ENCODE results near the gene IKZF3. TPM values are rescaled to one million over a fixed set of nuclear protein-coding genes. Genes with fewer than 3 reads are reported as not detected.

The IKZF3 gene
- total RNA-seq, 2 donors from 2014 or later = 0.37 to 0.51 TPM

GRCh38 chr17:39774047-39774446 lies 90.1 kb downstream of the IKZF3 start:
- Histone ChIP-seq H3K9me3 (no peaks in the 10 kb centered on the region), H3K27ac (no peak overlapping the region), H3K36me3 (no peaks in the 10 kb centered on the region), H3K27me3 (peaks cover 1 to 4% of the 10 kb centered on the region in 2 donors), H3K4me3 (no peak overlapping the region), H3K4me1 (no peaks in the 10 kb centered on the region)
- DNase-seq (ENCODE audit: low spot score) = no peak
- TF ChIP-seq CTCF (IDR thresholded peaks at IDR 0.05) = no peak

DNA sequence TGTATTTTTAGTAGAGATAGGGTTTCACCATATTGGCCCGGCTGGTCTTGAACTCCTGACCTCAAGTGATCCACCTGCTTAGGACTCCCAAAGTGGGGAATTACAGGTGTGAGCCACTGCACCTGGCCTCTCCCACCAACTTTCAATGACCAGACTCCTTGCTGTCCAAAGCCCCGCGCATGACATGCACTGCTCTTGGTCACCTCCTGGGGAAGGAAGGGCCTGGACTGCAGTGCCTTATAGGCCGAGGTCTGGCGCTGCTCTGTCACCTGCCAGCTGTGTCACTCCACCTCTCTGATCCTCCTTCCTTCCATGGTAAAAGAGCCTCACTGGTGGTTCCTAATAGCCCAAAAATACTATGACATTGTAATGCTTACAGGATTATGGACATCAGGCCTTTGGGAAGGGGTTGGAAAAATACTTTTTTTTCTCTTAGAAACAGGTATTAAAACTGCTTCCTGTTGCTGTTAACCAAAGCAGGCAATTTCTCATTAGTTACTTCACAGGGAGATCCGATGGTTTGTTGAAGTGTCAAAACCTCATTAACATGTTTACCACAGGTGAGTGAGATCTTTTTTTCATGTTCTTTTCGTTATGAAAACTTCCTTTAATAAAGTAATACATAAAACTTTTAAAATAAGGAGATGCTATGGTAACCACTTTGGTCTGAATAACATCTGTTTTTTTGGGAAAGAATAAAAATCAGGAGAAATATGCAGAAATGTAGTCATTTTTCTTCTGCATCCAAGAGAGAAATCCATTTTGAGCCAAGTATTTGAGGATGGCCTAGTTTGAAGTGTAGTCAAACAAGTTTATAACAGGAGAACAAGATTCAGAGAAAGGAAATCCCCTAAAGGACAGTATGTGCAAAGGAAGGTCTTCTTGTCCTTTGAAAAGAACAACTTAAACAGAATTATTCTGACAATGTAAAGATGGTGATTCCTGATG lies 90.9 kb downstream of the IKZF3 start:
- DNase-seq (ENCODE audit: low spot score) = no peak
- Histone ChIP-seq H3K4me3 (no peak overlapping the region), H3K36me3 (no peaks in the 10 kb centered on the region), H3K27me3 (peaks cover 0 to 4% of the 10 kb centered on the region in 2 donors), H3K27ac (no peak overlapping the region), H3K4me1 (no peaks in the 10 kb centered on the region), H3K9me3 (no peaks in the 10 kb centered on the region)
- no peak for TF ChIP-seq CTCF (IDR thresholded peaks at IDR 0.05)

GRCh38 chr17:39772415-39772814 lies 91.7 kb downstream of the IKZF3 start:
- TF ChIP-seq CTCF (IDR thresholded peaks at IDR 0.05) = no peak
- DNase-seq (ENCODE audit: low spot score) = no peak
- H3K4me3 ChIP-seq = no peak overlapping the region
- H3K4me1 ChIP-seq = no peaks in the 10 kb centered on the region
- no peak overlapping the region for H3K27ac ChIP-seq
- no peaks in the 10 kb centered on the region for H3K9me3 ChIP-seq
- peaks cover 0 to 4% of the 10 kb centered on the region in 2 donors for H3K27me3 ChIP-seq
- H3K36me3 ChIP-seq = no peaks in the 10 kb centered on the region

DNA sequence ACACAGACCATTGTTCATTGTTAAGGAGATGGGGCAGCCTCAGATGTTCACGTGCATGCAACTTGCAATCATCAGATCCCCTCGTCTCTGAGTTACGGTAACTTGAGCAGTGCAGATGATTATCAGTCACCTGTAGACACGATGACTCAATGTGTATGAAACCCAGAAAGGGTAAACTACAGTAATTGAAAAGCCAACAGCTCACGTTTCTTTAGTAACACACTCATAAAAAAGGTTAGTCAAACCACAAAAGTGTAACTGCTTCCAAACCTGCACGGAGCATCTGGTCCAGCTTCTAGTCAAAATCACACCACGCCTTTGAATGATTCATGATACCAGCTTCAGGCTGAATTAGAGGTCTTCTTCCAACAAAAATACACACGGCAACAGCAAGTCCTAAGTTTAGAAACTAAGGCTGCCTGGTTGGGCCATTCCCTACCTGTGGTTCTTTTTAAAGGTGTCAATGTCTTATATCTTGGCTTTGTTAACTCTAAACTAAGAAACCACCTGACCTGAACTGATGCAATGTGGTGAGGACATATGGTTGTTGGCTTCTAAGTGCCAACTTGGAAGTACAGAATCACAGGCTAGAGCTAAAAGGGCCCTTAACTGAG lies 94.0 kb downstream of the IKZF3 start:
- Histone ChIP-seq H3K4me3 (no peak overlapping the region), H3K27me3 (peaks cover 0 to 2% of the 10 kb centered on the region in 2 donors), H3K27ac (no peak overlapping the region), H3K4me1 (no peaks in the 10 kb centered on the region), H3K9me3 (no peaks in the 10 kb centered on the region), H3K36me3 (no peaks in the 10 kb centered on the region)
- no peak for TF ChIP-seq CTCF (IDR thresholded peaks at IDR 0.05)
- no peak for DNase-seq (ENCODE audit: low spot score)

DNA sequence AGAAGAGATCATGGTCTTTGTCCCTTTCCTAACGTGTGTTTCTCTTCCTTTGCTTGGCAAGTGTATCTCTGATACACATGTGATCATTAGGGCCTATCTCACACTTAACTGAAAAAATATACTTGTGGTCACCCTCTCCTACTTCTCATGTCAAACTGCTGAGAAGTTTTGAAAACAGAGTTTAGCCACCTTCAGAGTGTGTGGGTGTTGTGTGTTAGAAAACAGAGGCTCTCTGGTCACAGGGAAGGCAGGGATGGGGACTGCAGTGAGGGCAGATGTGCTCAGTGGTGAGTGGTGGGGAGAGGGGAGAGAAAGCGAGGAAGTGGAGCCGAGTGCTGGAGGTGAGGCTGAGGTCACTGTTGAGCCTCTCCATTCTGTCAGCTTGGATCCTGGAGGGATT lies 97.0 kb downstream of the IKZF3 start:
- Histone ChIP-seq H3K27me3 (no peaks in the 10 kb centered on the region), H3K4me3 (no peak overlapping the region), H3K27ac (no peak overlapping the region), H3K4me1 (no peaks in the 10 kb centered on the region), H3K36me3 (no peaks in the 10 kb centered on the region), H3K9me3 (no peaks in the 10 kb centered on the region)
- no peak for DNase-seq (ENCODE audit: low spot score)
- no peak for TF ChIP-seq CTCF (IDR thresholded peaks at IDR 0.05)

All from right atrium auricular region (tissue), 2 donors.